GM20000 (cell line): ENCODE measurements around the gene LRRC42.

Experiments
- DNase-seq: peaks from one replicate; pipeline ENCODE4 v3.0.0; 2012; ENCODE audit warnings: low spot score
- TF ChIP-seq, protein P1 (sequence below): IDR thresholded peaks from 2 replicates; pipeline ENCODE4 v1.5.1; 2012; ENCODE audit warnings: mild to moderate bottlenecking, control low read depth; ENCODE audit errors: extremely low read depth, missing control alignments

Gene LRRC42, protein sequence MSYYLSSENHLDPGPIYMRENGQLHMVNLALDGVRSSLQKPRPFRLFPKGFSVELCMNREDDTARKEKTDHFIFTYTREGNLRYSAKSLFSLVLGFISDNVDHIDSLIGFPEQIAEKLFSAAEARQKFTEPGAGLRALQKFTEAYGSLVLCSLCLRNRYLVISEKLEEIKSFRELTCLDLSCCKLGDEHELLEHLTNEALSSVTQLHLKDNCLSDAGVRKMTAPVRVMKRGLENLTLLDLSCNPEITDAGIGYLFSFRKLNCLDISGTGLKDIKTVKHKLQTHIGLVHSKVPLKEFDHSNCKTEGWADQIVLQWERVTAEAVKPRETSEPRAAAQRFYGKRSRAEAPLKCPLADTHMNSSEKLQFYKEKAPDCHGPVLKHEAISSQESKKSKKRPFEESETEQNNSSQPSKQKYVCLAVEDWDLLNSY

DNA sequence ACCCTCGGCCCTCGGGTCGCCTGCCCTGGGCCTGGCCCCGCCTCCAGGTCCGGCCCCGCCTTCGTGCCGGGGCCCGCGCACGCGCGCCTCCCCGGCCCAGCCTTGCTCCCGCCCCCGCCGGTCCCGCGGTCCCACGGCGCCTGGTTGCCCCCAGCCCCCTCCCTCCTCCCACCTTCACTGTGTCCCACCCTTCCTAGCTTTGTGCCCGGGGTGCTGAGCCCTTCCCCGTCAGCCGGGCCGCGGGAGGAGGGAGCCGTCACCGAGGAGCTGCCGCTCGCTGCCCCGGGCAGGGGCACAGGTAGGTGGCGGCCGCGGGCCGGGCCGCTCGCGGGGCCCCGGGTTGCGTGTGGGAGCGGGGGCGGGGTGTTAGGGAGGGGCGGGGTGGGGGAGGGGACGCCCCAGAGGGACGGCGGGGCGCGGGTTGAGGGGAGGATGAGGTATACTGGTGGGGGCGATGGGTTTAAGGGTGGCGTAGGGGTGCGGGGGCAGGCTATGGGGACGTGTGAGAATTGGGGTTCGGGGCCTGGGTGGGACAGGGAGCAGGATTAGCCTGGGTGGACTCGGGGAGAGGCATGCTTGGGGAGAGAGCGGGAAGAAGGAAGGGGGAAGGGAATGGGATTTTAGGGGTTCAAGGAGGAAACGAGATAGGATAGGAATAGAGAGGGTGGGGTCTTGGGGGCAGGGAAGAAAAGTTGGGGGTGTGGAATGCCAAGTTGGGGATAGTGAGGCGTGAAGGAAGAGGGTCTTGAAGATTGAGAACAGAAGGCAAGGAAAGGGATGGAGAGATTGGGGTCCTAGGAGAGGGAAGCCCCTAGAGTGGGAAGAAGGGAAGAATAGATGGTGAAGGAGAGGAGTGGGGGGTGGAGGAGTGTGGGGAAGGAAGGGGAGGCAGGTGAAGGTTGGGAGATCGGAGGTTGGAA, at the start of gene LRRC42:
Gene LRRC42, plus strand, starts transcription at position 99 of the 920 bp plus-strand sequence. CDS start 5,650 bp downstream, outside the sequence.
- peak; percentile 98 for DNase-seq
- TF ChIP-seq, protein P1, sequence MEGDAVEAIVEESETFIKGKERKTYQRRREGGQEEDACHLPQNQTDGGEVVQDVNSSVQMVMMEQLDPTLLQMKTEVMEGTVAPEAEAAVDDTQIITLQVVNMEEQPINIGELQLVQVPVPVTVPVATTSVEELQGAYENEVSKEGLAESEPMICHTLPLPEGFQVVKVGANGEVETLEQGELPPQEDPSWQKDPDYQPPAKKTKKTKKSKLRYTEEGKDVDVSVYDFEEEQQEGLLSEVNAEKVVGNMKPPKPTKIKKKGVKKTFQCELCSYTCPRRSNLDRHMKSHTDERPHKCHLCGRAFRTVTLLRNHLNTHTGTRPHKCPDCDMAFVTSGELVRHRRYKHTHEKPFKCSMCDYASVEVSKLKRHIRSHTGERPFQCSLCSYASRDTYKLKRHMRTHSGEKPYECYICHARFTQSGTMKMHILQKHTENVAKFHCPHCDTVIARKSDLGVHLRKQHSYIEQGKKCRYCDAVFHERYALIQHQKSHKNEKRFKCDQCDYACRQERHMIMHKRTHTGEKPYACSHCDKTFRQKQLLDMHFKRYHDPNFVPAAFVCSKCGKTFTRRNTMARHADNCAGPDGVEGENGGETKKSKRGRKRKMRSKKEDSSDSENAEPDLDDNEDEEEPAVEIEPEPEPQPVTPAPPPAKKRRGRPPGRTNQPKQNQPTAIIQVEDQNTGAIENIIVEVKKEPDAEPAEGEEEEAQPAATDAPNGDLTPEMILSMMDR = no peak

GRCh38 chr1:53896635-53897229, 49.4 kb upstream of the LRRC42 start:
- no peak for DNase-seq
- TF ChIP-seq, protein P1 = no peak

- TF ChIP-seq, protein P1 = no peak
These were observed 46.9 kb upstream of the LRRC42 start for GRCh38 chr1:53899206-53899628.

GRCh38 chr1:53899708-53900107, 46.4 kb upstream of the LRRC42 start:
- no peak for DNase-seq
- TF ChIP-seq, protein P1 = no peak

More at GRCh38 chr1:53899206-53899628, 46.9 kb upstream of the LRRC42 start:
- DNase-seq = no peak

DNA sequence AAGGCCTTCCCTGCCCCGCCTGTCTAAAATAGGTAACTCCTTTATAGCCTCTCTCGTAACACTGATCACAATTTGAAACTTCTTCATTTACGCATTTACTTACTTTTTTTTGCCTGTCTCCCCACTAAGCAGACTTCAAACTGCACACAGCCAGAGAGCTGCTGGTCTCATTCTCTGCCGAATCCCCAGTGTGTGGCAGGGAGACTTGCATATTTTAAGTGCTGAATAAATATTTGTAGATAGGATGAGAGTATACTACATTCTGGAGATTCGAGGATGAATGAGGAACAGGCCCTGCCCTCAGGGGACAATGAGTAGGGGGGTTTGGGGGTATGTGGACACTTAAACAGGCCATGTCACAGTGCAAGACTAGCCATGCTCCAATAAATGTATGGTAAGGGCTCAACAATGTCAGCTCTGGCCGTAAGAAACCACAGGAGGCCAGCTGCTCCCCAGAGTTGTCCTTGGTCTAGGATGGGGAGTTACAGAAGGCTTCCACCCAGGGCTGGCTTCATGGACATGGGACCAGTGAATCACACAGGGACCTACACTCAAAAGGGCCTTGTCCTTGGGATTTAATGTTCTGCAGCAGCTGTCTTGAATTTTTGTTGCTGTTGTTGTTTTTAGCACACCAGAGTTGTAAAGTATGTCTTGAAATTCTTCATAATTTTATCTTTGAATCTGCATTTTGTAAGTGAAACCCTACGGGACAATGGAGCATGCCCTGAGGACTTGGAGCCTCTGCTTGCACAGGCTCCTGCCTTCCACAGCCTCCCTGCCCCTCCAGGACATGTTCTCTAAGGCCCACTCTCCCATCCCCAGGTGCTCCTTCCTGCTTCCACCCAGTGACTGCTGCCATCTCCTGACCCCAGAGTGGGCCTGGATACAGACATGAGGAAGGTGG, 43.7 kb upstream of the LRRC42 start:
- TF ChIP-seq, protein P1 = no peak
- no peak for DNase-seq

DNA sequence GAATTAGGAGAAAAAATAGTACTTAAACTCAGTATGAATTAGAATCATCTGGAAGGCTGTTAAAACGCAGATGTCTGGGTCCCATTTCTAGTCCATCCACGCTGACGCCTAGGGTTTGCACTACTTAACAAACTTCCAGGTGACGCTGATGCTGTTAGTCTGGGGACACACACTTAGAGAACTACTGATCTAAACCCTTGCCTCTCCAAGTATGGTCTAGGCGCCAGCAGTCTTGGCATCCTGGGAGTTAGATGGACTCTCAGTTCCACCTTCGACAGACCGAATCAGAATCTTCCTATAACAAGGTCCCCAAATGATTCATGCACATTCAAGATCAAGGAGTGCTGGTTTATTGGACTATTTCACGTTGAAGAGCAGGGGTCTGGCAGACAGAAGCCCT, 40.6 kb upstream of the LRRC42 start:
- DNase-seq = no peak
- TF ChIP-seq, protein P1 = no peak
